ENCODE data around the gene SLC6A6.

The SLC6A6 gene

GRCh38 chr3:14481018-14481645 is 78.7 kb downstream of the SLC6A6 start:
- Histone ChIP-seq H3K9me3 (ENCODE audit: control insufficient read depth, low read depth, low read length) (no peaks in the 10 kb centered on the region), H3K27ac (ENCODE audit: low read length) (no peak overlapping the region), H3K27me3 (ENCODE audit: control insufficient read depth, insufficient read depth, low read length) (no peaks in the 10 kb centered on the region), H3K9ac (ENCODE audit: low read length) (no peak overlapping the region), H3K36me3 (ENCODE audit: control insufficient read depth, low read depth, low read length) (peaks cover 90% of the 10 kb centered on the region), H3K4me3 (ENCODE audit: low read length) (no peak overlapping the region), H3K4me1 (ENCODE audit: control insufficient read depth, low read depth, low read length) (peaks cover 3% of the 10 kb centered on the region)

- peaks cover 91% of the 10 kb centered on the region for H3K36me3 ChIP-seq (ENCODE audit: control insufficient read depth, low read depth, low read length)
- no peaks in the 10 kb centered on the region for H3K9me3 ChIP-seq (ENCODE audit: control insufficient read depth, low read depth, low read length)
- no peak overlapping the region for H3K9ac ChIP-seq (ENCODE audit: low read length)
- no peak overlapping the region for H3K4me3 ChIP-seq (ENCODE audit: low read length)
- peaks cover 3% of the 10 kb centered on the region for H3K4me1 ChIP-seq (ENCODE audit: control insufficient read depth, low read depth, low read length)
- no peaks in the 10 kb centered on the region for H3K27me3 ChIP-seq (ENCODE audit: control insufficient read depth, insufficient read depth, low read length)
- no peak overlapping the region for H3K27ac ChIP-seq (ENCODE audit: low read length)
Measured at GRCh38 chr3:14481646-14482036, 79.2 kb downstream of the SLC6A6 start.

GRCh38 chr3:14482271-14482721 is 79.9 kb downstream of the SLC6A6 start:
- H3K27me3 ChIP-seq (ENCODE audit: control insufficient read depth, insufficient read depth, low read length): no peaks in the 10 kb centered on the region
- H3K9me3 ChIP-seq (ENCODE audit: control insufficient read depth, low read depth, low read length): no peaks in the 10 kb centered on the region
- H3K36me3 ChIP-seq (ENCODE audit: control insufficient read depth, low read depth, low read length): peaks cover 91% of the 10 kb centered on the region
- no peak overlapping the region for H3K9ac ChIP-seq (ENCODE audit: low read length)
- H3K27ac ChIP-seq (ENCODE audit: low read length): no peak overlapping the region
- H3K4me1 ChIP-seq (ENCODE audit: control insufficient read depth, low read depth, low read length): peaks cover 3% of the 10 kb centered on the region
- H3K4me3 ChIP-seq (ENCODE audit: low read length): no peak overlapping the region

- Histone ChIP-seq H3K9ac (ENCODE audit: low read length) (no peak overlapping the region), H3K4me3 (ENCODE audit: low read length) (no peak overlapping the region), H3K27me3 (ENCODE audit: control insufficient read depth, insufficient read depth, low read length) (no peaks in the 10 kb centered on the region), H3K27ac (ENCODE audit: low read length) (no peak overlapping the region), H3K9me3 (ENCODE audit: control insufficient read depth, low read depth, low read length) (no peaks in the 10 kb centered on the region), H3K36me3 (ENCODE audit: control insufficient read depth, low read depth, low read length) (peaks cover 86% of the 10 kb centered on the region), H3K4me1 (ENCODE audit: control insufficient read depth, low read depth, low read length) (peaks cover 3% of the 10 kb centered on the region)
Measured at GRCh38 chr3:14483286-14483685, 80.9 kb downstream of the SLC6A6 start.

GRCh38 chr3:14484741-14485140 is 82.3 kb downstream of the SLC6A6 start:
- H3K4me1 ChIP-seq (ENCODE audit: control insufficient read depth, low read depth, low read length): peaks cover 3% of the 10 kb centered on the region
- no peaks in the 10 kb centered on the region for H3K27me3 ChIP-seq (ENCODE audit: control insufficient read depth, insufficient read depth, low read length)
- H3K4me3 ChIP-seq (ENCODE audit: low read length): no peak overlapping the region
- peaks cover 71% of the 10 kb centered on the region for H3K36me3 ChIP-seq (ENCODE audit: control insufficient read depth, low read depth, low read length)
- no peak overlapping the region for H3K9ac ChIP-seq (ENCODE audit: low read length)
- H3K9me3 ChIP-seq (ENCODE audit: control insufficient read depth, low read depth, low read length): no peaks in the 10 kb centered on the region
- no peak overlapping the region for H3K27ac ChIP-seq (ENCODE audit: low read length)

GRCh38 chr3:14485981-14486380 is 83.6 kb downstream of the SLC6A6 start:
- Histone ChIP-seq H3K27ac (ENCODE audit: low read length) (no peak overlapping the region), H3K27me3 (ENCODE audit: control insufficient read depth, insufficient read depth, low read length) (no peaks in the 10 kb centered on the region), H3K9ac (ENCODE audit: low read length) (no peak overlapping the region), H3K9me3 (ENCODE audit: control insufficient read depth, low read depth, low read length) (no peaks in the 10 kb centered on the region), H3K36me3 (ENCODE audit: control insufficient read depth, low read depth, low read length) (peaks cover 59% of the 10 kb centered on the region), H3K4me3 (ENCODE audit: low read length) (no peak overlapping the region), H3K4me1 (ENCODE audit: control insufficient read depth, low read depth, low read length) (peaks cover 3% of the 10 kb centered on the region)

GRCh38 chr3:14486460-14486859 is 84.1 kb downstream of the SLC6A6 start:
- H3K4me1 ChIP-seq (ENCODE audit: control insufficient read depth, low read depth, low read length): peaks cover 3% of the 10 kb centered on the region
- H3K9ac ChIP-seq (ENCODE audit: low read length): no peak overlapping the region
- H3K9me3 ChIP-seq (ENCODE audit: control insufficient read depth, low read depth, low read length): no peaks in the 10 kb centered on the region
- no peaks in the 10 kb centered on the region for H3K27me3 ChIP-seq (ENCODE audit: control insufficient read depth, insufficient read depth, low read length)
- H3K27ac ChIP-seq (ENCODE audit: low read length): no peak overlapping the region
- no peak overlapping the region for H3K4me3 ChIP-seq (ENCODE audit: low read length)
- H3K36me3 ChIP-seq (ENCODE audit: control insufficient read depth, low read depth, low read length): peaks cover 57% of the 10 kb centered on the region

GRCh38 chr3:14487086-14487485 is 84.7 kb downstream of the SLC6A6 start:
- Histone ChIP-seq H3K27me3 (ENCODE audit: control insufficient read depth, insufficient read depth, low read length) (no peaks in the 10 kb centered on the region), H3K4me3 (ENCODE audit: low read length) (no peak overlapping the region), H3K27ac (ENCODE audit: low read length) (no peak overlapping the region), H3K4me1 (ENCODE audit: control insufficient read depth, low read depth, low read length) (no peaks in the 10 kb centered on the region), H3K9me3 (ENCODE audit: control insufficient read depth, low read depth, low read length) (no peaks in the 10 kb centered on the region), H3K9ac (ENCODE audit: low read length) (no peak overlapping the region), H3K36me3 (ENCODE audit: control insufficient read depth, low read depth, low read length) (peaks cover 50% of the 10 kb centered on the region)

- no peak overlapping the region for H3K9ac ChIP-seq (ENCODE audit: low read length)
- H3K27me3 ChIP-seq (ENCODE audit: control insufficient read depth, insufficient read depth, low read length): no peaks in the 10 kb centered on the region
- no peaks in the 10 kb centered on the region for H3K4me1 ChIP-seq (ENCODE audit: control insufficient read depth, low read depth, low read length)
- no peak overlapping the region for H3K4me3 ChIP-seq (ENCODE audit: low read length)
- no peaks in the 10 kb centered on the region for H3K9me3 ChIP-seq (ENCODE audit: control insufficient read depth, low read depth, low read length)
- peaks cover 48% of the 10 kb centered on the region for H3K36me3 ChIP-seq (ENCODE audit: control insufficient read depth, low read depth, low read length)
- no peak overlapping the region for H3K27ac ChIP-seq (ENCODE audit: low read length)
Measured at GRCh38 chr3:14487821-14488220, 85.4 kb downstream of the SLC6A6 start.

- H3K27ac ChIP-seq (ENCODE audit: low read length): no peak overlapping the region
- peaks cover 42% of the 10 kb centered on the region for H3K36me3 ChIP-seq (ENCODE audit: control insufficient read depth, low read depth, low read length)
- no peak overlapping the region for H3K9ac ChIP-seq (ENCODE audit: low read length)
- no peaks in the 10 kb centered on the region for H3K9me3 ChIP-seq (ENCODE audit: control insufficient read depth, low read depth, low read length)
- H3K27me3 ChIP-seq (ENCODE audit: control insufficient read depth, insufficient read depth, low read length): no peaks in the 10 kb centered on the region
- no peaks in the 10 kb centered on the region for H3K4me1 ChIP-seq (ENCODE audit: control insufficient read depth, low read depth, low read length)
- no peak overlapping the region for H3K4me3 ChIP-seq (ENCODE audit: low read length)
Measured at GRCh38 chr3:14488286-14489041, 86.1 kb downstream of the SLC6A6 start.

GRCh38 chr3:14489641-14490040 is 87.2 kb downstream of the SLC6A6 start:
- no peaks in the 10 kb centered on the region for H3K27me3 ChIP-seq (ENCODE audit: control insufficient read depth, insufficient read depth, low read length)
- H3K4me3 ChIP-seq (ENCODE audit: low read length): no peak overlapping the region
- H3K9me3 ChIP-seq (ENCODE audit: control insufficient read depth, low read depth, low read length): no peaks in the 10 kb centered on the region
- H3K9ac ChIP-seq (ENCODE audit: low read length): no peak overlapping the region
- H3K36me3 ChIP-seq (ENCODE audit: control insufficient read depth, low read depth, low read length): peaks cover 30% of the 10 kb centered on the region
- no peaks in the 10 kb centered on the region for H3K4me1 ChIP-seq (ENCODE audit: control insufficient read depth, low read depth, low read length)
- H3K27ac ChIP-seq (ENCODE audit: low read length): no peak overlapping the region

- no peak overlapping the region for H3K9ac ChIP-seq (ENCODE audit: low read length)
- H3K27ac ChIP-seq (ENCODE audit: low read length): no peak overlapping the region
- no peak overlapping the region for H3K4me3 ChIP-seq (ENCODE audit: low read length)
- peaks cover 25% of the 10 kb centered on the region for H3K36me3 ChIP-seq (ENCODE audit: control insufficient read depth, low read depth, low read length)
- no peaks in the 10 kb centered on the region for H3K4me1 ChIP-seq (ENCODE audit: control insufficient read depth, low read depth, low read length)
- no peaks in the 10 kb centered on the region for H3K9me3 ChIP-seq (ENCODE audit: control insufficient read depth, low read depth, low read length)
- H3K27me3 ChIP-seq (ENCODE audit: control insufficient read depth, insufficient read depth, low read length): no peaks in the 10 kb centered on the region
Measured at GRCh38 chr3:14490255-14490654, 87.8 kb downstream of the SLC6A6 start.
